Gastroesophageal sphincter (tissue), 4 donors: Measurements from ENCODE around the gene SERPINA9. TPM values are rescaled to one million over a fixed set of nuclear protein-coding genes. Genes with fewer than 3 reads are reported as not detected.

ENCODE experiments used
- ATAC-seq: fragments of 150-250 bp; one replicate; pipeline ENCODE4 v1.9.1; 2016; ENCODE audit warnings: mild to moderate bottlenecking, moderate library complexity
- H3K27ac ChIP-seq, 4 donors: fragments of 200-600 bp; sonication (generic) in 3 of 4; 1 replicate in 3 of 4; 2 replicates in 1 of 4; pipeline ENCODE4 v1.5.1; 2016 to 2019
- H3K27me3 ChIP-seq: fragments of 200-600 bp; sonication (generic); one replicate; pipeline ENCODE4 v1.5.1; 2019
- H3K36me3 ChIP-seq, 2 donors: fragments of 200-600 bp; sonication (generic); one replicate each; pipeline ENCODE4 v1.5.1; 2019; ENCODE audit warnings: control low read depth in 1 of 2
- H3K4me1 ChIP-seq, 3 donors: fragments of 200-600 bp; sonication (generic); 1 replicate in 2 of 3; 2 replicates in 1 of 3; pipeline ENCODE4 v1.5.1; 2016 to 2019; ENCODE audit warnings: control low read depth in 2 of 3
- H3K4me3 ChIP-seq, 2 donors: fragments of 200-600 bp; sonication (generic); one replicate each; pipeline ENCODE4 v1.5.1; 2019; ENCODE audit warnings: mild to moderate bottlenecking in 1 of 2, moderate library complexity in 1 of 2
- H3K9me3 ChIP-seq, 3 donors: fragments of 200-600 bp; sonication (generic); one replicate each; pipeline ENCODE4 v1.5.1; 2017 to 2019; ENCODE audit warnings: control low read depth in 2 of 3
- CTCF ChIP-seq, 4 experiments: fragments of 200-600 bp in 2 of 4; fragments of 450-650 bp in 2 of 4; sonication (generic) in 1 of 4; IDR thresholded peaks; one replicate each; pipeline ENCODE4 v1.5.1; 2017 to 2019; ENCODE audit warnings: antibody characterized with exemption in 4 of 4, mild to moderate bottlenecking in 2 of 4, moderate library complexity in 2 of 4
- EP300 ChIP-seq: sonication (generic); formaldehyde crosslinking; IDR thresholded peaks from one replicate; pipeline ENCODE4 v1.6.1; 2017; ENCODE audit warnings: antibody characterized with exemption, mild to moderate bottlenecking
- POLR2A ChIP-seq, 2 donors: fragments of 450-650 bp; IDR thresholded peaks; one replicate each; pipeline ENCODE4 v1.6.1; 2017; ENCODE audit warnings: antibody characterized with exemption in 2 of 2, mild to moderate bottlenecking in 2 of 2, moderate library complexity in 1 of 2
- POLR2AphosphoS5 ChIP-seq: sonication (generic); formaldehyde crosslinking; IDR thresholded peaks from one replicate; pipeline ENCODE4 v1.6.1; 2017; ENCODE audit warnings: antibody characterized with exemption
- WGBS, 2 donors: methylation state at CpG; one replicate each; pipeline ENCODE4 v1.1.5; 2018; ENCODE audit warnings: low coverage in 1 of 2; 5-methylcytosine and 5-hydroxymethylcytosine counted together
- total RNA-seq, 4 donors: library from RNA; depleted of rRNA; stranded (reverse); fragments of >200 nt; gene quantifications; one replicate each; pipeline ENCODE4 v1.1.0, GENCODE V29; 2016

SERPINA9 gene
- total RNA-seq, 4 donors from 2014 or later, result not detected

DNA sequence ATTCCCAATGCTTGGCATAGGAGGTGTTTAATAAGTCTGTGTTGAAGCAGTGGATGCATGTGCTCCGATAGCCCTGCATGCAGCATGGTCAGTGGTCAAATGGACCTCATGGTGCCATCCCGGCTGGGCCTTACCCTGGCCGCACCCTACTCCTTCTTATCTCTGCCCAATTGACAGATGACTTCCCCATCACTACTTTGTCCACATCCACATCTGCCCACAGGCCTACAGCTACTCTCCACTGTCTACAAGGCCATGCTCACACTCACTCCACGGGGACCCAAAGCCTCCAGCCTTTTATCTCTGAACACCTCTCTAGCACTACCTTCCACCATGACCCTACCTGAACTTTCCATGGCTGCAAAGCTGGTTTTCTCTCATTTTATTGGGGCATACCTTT, 34.9 kb downstream of the SERPINA9 start:
- TF ChIP-seq EP300 (no peak), CTCF (IDR thresholded peaks at IDR 0.05) (no peak), POLR2AphosphoS5 (no peak), POLR2A (IDR thresholded peaks at IDR 0.05) (no peak)
- H3K4me1 ChIP-seq, result no peaks in the 10 kb centered on the region
- H3K9me3 ChIP-seq, result no peaks in the 10 kb centered on the region
- H3K36me3 ChIP-seq, result no peaks in the 10 kb centered on the region
- no peak overlapping the region for H3K27ac ChIP-seq
- no peak overlapping the region for H3K4me3 ChIP-seq
- H3K27me3 ChIP-seq, result peaks cover 23% of the 10 kb centered on the region
- ATAC-seq, result no peak
- 78 to 87% methylated on average over 1 to 3 of the region's 4 CpGs for WGBS, 2 donors

DNA sequence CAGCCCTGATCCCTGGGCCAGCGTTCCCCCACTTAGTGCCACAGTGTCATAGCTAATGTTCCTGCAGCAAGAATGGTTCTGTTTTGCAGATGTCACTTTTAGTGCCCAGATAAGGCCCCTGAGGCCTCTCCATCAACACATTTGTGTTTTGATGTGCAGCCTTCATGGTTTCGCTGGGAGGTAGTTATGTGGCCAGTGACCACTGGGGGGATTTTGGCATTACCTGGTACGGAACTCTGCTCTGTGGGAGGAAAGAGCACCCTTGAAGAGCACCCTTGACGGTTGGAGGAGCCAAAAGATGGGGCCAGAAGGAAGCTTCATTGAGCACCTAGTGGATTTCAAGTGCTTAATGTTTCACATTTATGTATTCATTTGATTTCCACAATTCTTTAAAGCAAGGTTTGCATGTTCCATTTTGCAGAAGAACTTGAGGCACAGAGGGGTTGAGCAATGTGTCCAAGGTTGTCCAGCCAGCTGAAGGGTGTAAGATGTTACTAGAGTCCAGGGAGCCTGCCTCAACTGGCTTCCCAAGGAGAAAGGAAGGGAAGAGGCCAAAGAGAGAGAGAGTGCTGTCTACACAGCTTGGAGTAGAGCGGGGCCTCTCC, 36.4 kb downstream of the SERPINA9 start:
- no peak overlapping the region for H3K4me3 ChIP-seq
- H3K27me3 ChIP-seq, result peaks cover 23% of the 10 kb centered on the region
- no peaks in the 10 kb centered on the region for H3K36me3 ChIP-seq
- ATAC-seq, result no peak
- WGBS, 2 donors, result 87 to 100% methylated on average over 2 to 3 of the region's 5 CpGs
- H3K27ac ChIP-seq, result no peak overlapping the region
- H3K9me3 ChIP-seq, result no peaks in the 10 kb centered on the region
- TF ChIP-seq EP300 (no peak), POLR2AphosphoS5 (no peak), POLR2A (IDR thresholded peaks at IDR 0.05) (no peak), CTCF (IDR thresholded peaks at IDR 0.05) (no peak)
- H3K4me1 ChIP-seq, result no peaks in the 10 kb centered on the region

DNA sequence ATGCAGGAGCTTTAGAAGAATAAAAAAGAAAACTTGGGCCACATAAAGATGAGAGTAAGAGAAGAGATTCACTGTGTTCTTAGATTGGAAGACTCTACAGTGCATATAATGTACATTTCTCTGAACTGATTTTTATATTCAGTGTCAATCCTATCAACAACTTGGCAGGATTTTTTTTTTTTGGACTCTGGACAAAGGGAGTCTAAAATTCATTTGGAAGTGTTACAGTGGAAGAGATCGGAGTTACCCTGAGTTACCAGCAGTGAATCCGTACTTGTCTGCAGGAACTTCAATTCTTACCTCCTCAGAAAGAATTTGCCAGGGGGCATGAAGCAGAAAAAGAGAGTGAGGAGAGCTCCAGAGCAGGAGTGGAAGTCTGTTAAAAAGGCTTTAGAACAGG, 47.4 kb downstream of the SERPINA9 start:
- WGBS, 2 donors, result 36 to 60% methylated on average over 1 to 2 of the region's 2 CpGs
- ATAC-seq, result no peak

DNA sequence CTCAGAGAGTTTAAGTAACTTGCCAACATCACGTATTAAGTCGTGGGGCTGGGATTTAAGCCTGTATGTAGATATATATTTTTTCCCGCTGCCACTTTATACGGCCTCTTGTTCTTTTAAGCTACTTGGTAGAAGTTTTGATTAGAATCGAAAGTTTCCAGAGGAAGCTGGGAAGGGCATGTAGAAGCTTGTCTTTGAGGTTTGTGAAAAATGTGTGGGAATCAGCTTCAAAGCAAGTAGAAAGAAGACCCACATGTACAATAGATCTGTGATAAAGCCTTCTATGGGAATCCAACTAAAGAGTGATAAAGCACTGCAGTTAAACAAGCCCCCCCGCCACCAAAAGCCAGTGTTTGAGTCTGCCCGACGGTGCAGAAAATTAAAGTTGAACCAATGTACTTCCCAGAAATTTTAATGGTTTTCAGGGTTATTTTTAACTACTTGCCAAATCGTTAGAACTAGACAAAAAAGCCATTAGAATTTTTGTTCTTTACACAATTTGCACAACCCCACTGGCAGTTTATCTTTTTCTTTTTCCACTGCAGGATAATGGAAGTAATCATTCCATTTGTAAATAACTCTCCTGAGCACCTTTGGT, 48.9 kb downstream of the SERPINA9 start:
- Histone ChIP-seq H3K36me3 (no peaks in the 10 kb centered on the region), H3K9me3 (peaks cover 0 to 8% (median 0%) of the 10 kb centered on the region in 3 donors), H3K27ac (no peak overlapping the region), H3K4me1 (no peaks in the 10 kb centered on the region), H3K27me3 (peaks cover 31% of the 10 kb centered on the region), H3K4me3 (no peak overlapping the region)
- TF ChIP-seq POLR2AphosphoS5 (no peak), EP300 (no peak), POLR2A (IDR thresholded peaks at IDR 0.05) (no peak), CTCF (IDR thresholded peaks at IDR 0.05) (no peak)
- WGBS, 2 donors, result 73 to 77% methylated on average over 9 of the region's 9 CpGs
- ATAC-seq, result no peak

More for the DNA sequence above, 47.4 kb downstream of the SERPINA9 start:
- Histone ChIP-seq H3K9me3 (peaks cover 0 to 8% (median 0%) of the 10 kb centered on the region in 3 donors), H3K4me3 (no peak overlapping the region), H3K27me3 (peaks cover 27% of the 10 kb centered on the region), H3K4me1 (no peaks in the 10 kb centered on the region), H3K36me3 (no peaks in the 10 kb centered on the region), H3K27ac (no peak overlapping the region)
- TF ChIP-seq EP300, result no peak
- no peak for TF ChIP-seq POLR2A (IDR thresholded peaks at IDR 0.05)
- TF ChIP-seq POLR2AphosphoS5, result no peak
- no peak for TF ChIP-seq CTCF (IDR thresholded peaks at IDR 0.05)

GRCh38 chr14:94426526-94426925, 49.5 kb downstream of the SERPINA9 start:
- no peak overlapping the region for H3K27ac ChIP-seq
- H3K4me1 ChIP-seq, result no peaks in the 10 kb centered on the region
- H3K36me3 ChIP-seq, result no peaks in the 10 kb centered on the region
- no peak overlapping the region for H3K4me3 ChIP-seq
- 82% methylated on average over 3 to 4 of the region's 4 CpGs for WGBS, 2 donors
- H3K27me3 ChIP-seq, result peaks cover 31% of the 10 kb centered on the region
- ATAC-seq, result no peak
- TF ChIP-seq EP300, result no peak
- TF ChIP-seq CTCF (IDR thresholded peaks at IDR 0.05), result no peak
- no peak for TF ChIP-seq POLR2AphosphoS5
- no peak for TF ChIP-seq POLR2A (IDR thresholded peaks at IDR 0.05)
- peaks cover 0 to 8% (median 0%) of the 10 kb centered on the region in 3 donors for H3K9me3 ChIP-seq
